IMR-90 (cell line): ENCODE results near the gene SH3BP4. TPM values are rescaled to one million over a fixed set of nuclear protein-coding genes. Genes with fewer than 3 reads are reported as not detected.
A peak's percentile ranks its signal among the peaks of the same experiment; 100 is the strongest.

Source experiments
- ATAC-seq: fragments of 200-7000 bp; cut with Tn5 transposase; 2 replicates; pipeline ENCODE4 v1.9.1; 2020; ENCODE audit warnings: low read depth, mild to moderate bottlenecking, moderate library complexity
- BruUV-seq: library from RNA; stranded (reverse); fragments of 400-500 nt; replicated peaks from 2 replicates; lab custom pipeline; 2021; lab: Mats Ljungman, UMichigan
- CTCF ChIA-PET: fragments of 300-600 bp; formaldehyde crosslinking; extraction: SDS; loops from one replicate; lab custom pipeline; 2021; ENCODE audit warnings: antibody characterized with exemption; lab: Yijun Ruan, JAX
- POLR2A ChIA-PET: fragments of 300-600 bp; sonication (Branson Sonifier 250); formaldehyde crosslinking; loops from one replicate; lab custom pipeline; 2022; ENCODE audit warnings: antibody characterized with exemption; ENCODE audit not compliant: unreplicated experiment; lab: Charles Lee
- DNase-seq: peaks from one replicate; pipeline ENCODE4 v3.0.0; 2013
- H2AFZ ChIP-seq: replicated peaks from 2 replicates; pipeline ENCODE3; 2013; ENCODE audit warnings: low read length, mild to moderate bottlenecking; ENCODE audit not compliant: poor library complexity
- H2AK5ac ChIP-seq: 2 replicates; pipeline ENCODE4 v1.6.1; 2013; ENCODE audit warnings: low read depth, low read length, inconsistent platforms
- H2AK9ac ChIP-seq: replicated peaks from 2 replicates; pipeline ENCODE3; 2013; ENCODE audit warnings: mild to moderate bottlenecking, low read depth, low read length, moderate library complexity; ENCODE audit not compliant: poor library complexity
- H2BK120ac ChIP-seq: 2 replicates; pipeline ENCODE4 v1.6.1; 2013; ENCODE audit warnings: low read depth, low read length, inconsistent platforms
- H2BK15ac ChIP-seq: 3 replicates; pipeline ENCODE4 v1.6.1; 2013; ENCODE audit warnings: low read depth, low read length, inconsistent platforms
- H2BK20ac ChIP-seq: 2 replicates; pipeline ENCODE4 v1.6.1; 2013; ENCODE audit warnings: low read depth, mild to moderate bottlenecking, inconsistent platforms, low read length, moderate library complexity
- H2BK5ac ChIP-seq: 2 replicates; pipeline ENCODE4 v1.6.1; 2013; ENCODE audit warnings: mild to moderate bottlenecking, low read depth, low read length, inconsistent platforms; ENCODE audit not compliant: poor library complexity, severe bottlenecking
- H3K14ac ChIP-seq: replicated peaks from 2 replicates; pipeline ENCODE4 v1.6.1; 2013; ENCODE audit warnings: low read depth, low read length, inconsistent platforms
- H3K18ac ChIP-seq: 2 replicates; pipeline ENCODE4 v1.6.1; 2013; ENCODE audit warnings: low read depth, low read length, control low read depth
- H3K23ac ChIP-seq: 2 replicates; pipeline ENCODE4 v1.6.1; 2013; ENCODE audit warnings: low read depth, low read length, inconsistent platforms
- H3K27ac ChIP-seq: 2 replicates; pipeline ENCODE4 v1.5.1; 2013; ENCODE audit warnings: mild to moderate bottlenecking, control low read depth, low read length; ENCODE audit not compliant: insufficient read depth
- H3K27me3 ChIP-seq: 2 replicates; pipeline ENCODE4 v1.6.1; 2013; ENCODE audit warnings: low read length; ENCODE audit not compliant: control insufficient read depth, insufficient read depth
- H3K36me3 ChIP-seq: 2 replicates; pipeline ENCODE4 v1.6.1; 2013; ENCODE audit warnings: low read length, mixed read lengths; ENCODE audit not compliant: control insufficient read depth, insufficient read depth
- H3K4ac ChIP-seq: 2 replicates; pipeline ENCODE4 v1.6.1; 2013; ENCODE audit warnings: low read depth, low read length, inconsistent platforms
- H3K4me1 ChIP-seq: 2 replicates; pipeline ENCODE4 v1.6.1; 2013; ENCODE audit warnings: low read length, mixed read lengths; ENCODE audit not compliant: control insufficient read depth, insufficient read depth
- H3K4me2 ChIP-seq: 2 replicates; pipeline ENCODE4 v1.6.1; 2013; ENCODE audit warnings: low read depth, mild to moderate bottlenecking, control low read depth, low read length, moderate library complexity
- H3K4me3 ChIP-seq: 2 replicates; pipeline ENCODE4 v1.5.1; 2013; ENCODE audit warnings: low read depth, mild to moderate bottlenecking, control low read depth, low read length, moderate library complexity; ENCODE audit not compliant: insufficient read depth
- H3K56ac ChIP-seq: 2 replicates; pipeline ENCODE4 v1.6.1; 2013; ENCODE audit warnings: low read length, inconsistent platforms; ENCODE audit not compliant: insufficient read depth; ENCODE audit errors: extremely low read depth
- H3K79me1 ChIP-seq, 2 experiments: 2 replicates each; pipeline ENCODE4 v1.6.1; 2013; ENCODE audit warnings: low read length in 2 of 2, inconsistent platforms in 1 of 2, low read depth in 1 of 2
- H3K9ac ChIP-seq: 2 replicates; pipeline ENCODE4 v1.6.1; 2013; ENCODE audit warnings: low read depth, low read length, control low read depth
- H3K9me1 ChIP-seq: 2 replicates; pipeline ENCODE4 v1.6.1; 2013; ENCODE audit warnings: low read length, inconsistent platforms; ENCODE audit not compliant: insufficient read depth
- H3K9me3 ChIP-seq: 2 replicates; pipeline ENCODE4 v1.6.1; 2013; ENCODE audit warnings: low read length; ENCODE audit not compliant: control insufficient read depth, insufficient read depth
- H4K20me1 ChIP-seq: 2 replicates; pipeline ENCODE4 v1.6.1; 2013; ENCODE audit warnings: low read length, inconsistent platforms; ENCODE audit not compliant: insufficient read depth
- H4K5ac ChIP-seq: 2 replicates; pipeline ENCODE4 v1.6.1; 2013; ENCODE audit warnings: mild to moderate bottlenecking, low read depth, low read length, control low read depth
- H4K8ac ChIP-seq, 2 experiments: 2 replicates each; pipeline ENCODE4 v1.6.1; 2013; ENCODE audit warnings: low read depth in 2 of 2, low read length in 2 of 2, control low read depth in 1 of 2, inconsistent platforms in 1 of 2
- H4K91ac ChIP-seq: 2 replicates; pipeline ENCODE4 v1.6.1; 2013; ENCODE audit warnings: low read depth, low read length, inconsistent platforms; ENCODE audit not compliant: insufficient read depth
- CHD1 ChIP-seq: IDR thresholded peaks from 2 replicates; pipeline ENCODE4 v1.6.1; 2012; ENCODE audit warnings: low read depth, low read length, improper control_type of control experiment
- ELK1 ChIP-seq: fragments of 150-350 bp; IDR thresholded peaks from 2 replicates; pipeline ENCODE4 v1.6.1; 2016; ENCODE audit warnings: low read depth, mild to moderate bottlenecking, low read length, moderate library complexity, borderline replicate concordance
- POLR2A ChIP-seq: IDR thresholded peaks from 2 replicates; pipeline ENCODE4 v1.6.1; 2012; ENCODE audit warnings: mild to moderate bottlenecking, low read depth, low read length
- SMC3 ChIP-seq: fragments of 150-350 bp; IDR thresholded peaks from 2 replicates; pipeline ENCODE4 v1.6.1; 2016; ENCODE audit warnings: low read depth, mild to moderate bottlenecking, antibody characterized with exemption, low read length, moderate library complexity
- WGBS, 2 experiments: methylation state at CpG; one replicate each; pipeline versions ENCODE4 v1.1.5 to v1.1.7; 2013; ENCODE audit warnings: missing lambda C conversion rate in 2 of 2; ENCODE audit not compliant: insufficient read length in 1 of 2; ENCODE audit errors: extremely low coverage in 2 of 2; 5-methylcytosine and 5-hydroxymethylcytosine counted together
- dilution Hi-C: fragments of 300-500 bp; cut with HindIII; formaldehyde crosslinking; loops from one replicate; pipeline ENCODE4 v1.14.3; 2018; ENCODE audit warnings: low sequenced_read_pairs; ENCODE audit not compliant: unreplicated experiment
- in situ Hi-C: fragments of 300-500 bp; cut with MboI; formaldehyde crosslinking; loops from 3 replicates; pipeline ENCODE4 v1.14.3; 2019; ENCODE audit warnings: low sequenced_read_pairs, inconsistent platforms, mixed read lengths
- intact Hi-C: fragments of 100-400 bp; cut with micrococcal nuclease; formaldehyde crosslinking; loops from 2 replicates; pipeline ENCODE4 v1.10.0; 2022
- polyA plus RNA-seq, 3 experiments: library from polyadenylated mRNA; depleted of rRNA; stranded (reverse); fragments of >200 nt; gene quantifications; 2 replicates each; pipeline ENCODE4 v1.2.3, GENCODE V29; 2012; ENCODE audit warnings: low replicate concordance in 1 of 3
- total RNA-seq: library from RNA; depleted of rRNA; stranded (reverse); fragments of >200 nt; gene quantifications from 2 replicates; pipeline ENCODE4 v1.2.3, GENCODE V29; 2012

The SH3BP4 gene
- total and polyA plus RNA-seq, 2 of the 4 experiments (the other 2 are of a cell fraction), result 104 to 122 TPM

- peaks cover 37% of the 10 kb centered on the region for H3K9me1 ChIP-seq
- peak overlapping the region; percentile 68 for H2AK5ac ChIP-seq
- H3K36me3 ChIP-seq, result peaks cover 15% of the 10 kb centered on the region
- H3K79me1 ChIP-seq, result peaks cover 13 to 39% of the 10 kb centered on the region in 2 experiments; a peak in 3 of 4 replicates
- H3K23ac ChIP-seq, result peak overlapping the region; percentile 99
- H2BK15ac ChIP-seq, result peak overlapping the region; percentile 45; the same call in 1 of the 3 replicates
- peaks cover 41% of the 10 kb centered on the region for H3K4me1 ChIP-seq
- no peaks in the 10 kb centered on the region for H3K9me3 ChIP-seq
- no peaks in the 10 kb centered on the region for H3K27me3 ChIP-seq
- H2BK20ac ChIP-seq, result peak overlapping the region; percentile 67
- peak overlapping the region; percentile 62 for H3K18ac ChIP-seq
- DNase-seq, result no peak
- peaks cover 54% of the 10 kb centered on the region for H4K20me1 ChIP-seq
- peak overlapping the region; percentile 94 for H3K4ac ChIP-seq
- H2AK9ac ChIP-seq, result peak overlapping the region; percentile 43
- H3K56ac ChIP-seq, result peak overlapping the region; percentile 95
- H3K4me2 ChIP-seq, result peak overlapping the region; percentile 84
- TF ChIP-seq POLR2A (peak; percentile 44; the same call in 1 of the 2 replicates), ELK1 (no peak), CHD1 (0 out of 2 replicates have a peak, but pooled peaks have one; percentile 24), SMC3 (peak; percentile 14; the same call in 1 of the 2 replicates)
- peak overlapping the region; percentile 88 for H2BK120ac ChIP-seq
- ChIA-PET POLR2A (interaction anchor here (0.7 kb wide), 1 partner anchor 279 kb away, joined by 6 read pairs; no protein-coding TSS in a partner anchor), CTCF (interaction anchor here (0.6 kb wide), 1 partner anchor 102 kb away, joined by 3 read pairs; no protein-coding TSS in a partner anchor)
- BruUV-seq, result TSS peak; percentile 20
- peak overlapping the region; percentile 96 for H3K27ac ChIP-seq
- ATAC-seq, result no peak
- H2AFZ ChIP-seq, result peak overlapping the region; percentile 15
- H3K4me3 ChIP-seq, result peak overlapping the region; percentile 56
- peak overlapping the region; percentile 91 for H2BK5ac ChIP-seq
- dilution Hi-C loops (no loop called here), in situ Hi-C loops (loop anchor here (10.0 kb wide), 1 partner anchor 151 kb away; no protein-coding TSS in a partner anchor), intact Hi-C loops (loop anchor here (1.0 to 2.0 kb wide), 4 partner anchors 27 to 403 kb away; no protein-coding TSS in a partner anchor)
- 7% methylated on average over 3 of the region's 20 CpGs; no CpG with 5 or more reads in 1 of the 2 experiments for WGBS, 2 experiments
- peak overlapping the region; percentile 61 for H4K5ac ChIP-seq
- peak overlapping the region; percentile 97 for H3K14ac ChIP-seq
- H3K9ac ChIP-seq, result peak overlapping the region; percentile 72
- peak overlapping the region; percentile 94 for H4K91ac ChIP-seq
- peak overlapping the region; percentile 74 to 76 for H4K8ac ChIP-seq
These were observed 1.6 kb downstream of the SH3BP4 start for GRCh38 chr2:234953116-234954031.
